Stimulated activated effector memory CD8-positive, alpha-beta T cell treated with anti-CD3 and anti-CD28 coated beads, Interleukin-12 subunit alpha, Interleukin-12 subunit beta, amount 100 ng/mL, for 72 hours (primary cell): Measurements from ENCODE around the gene DHRS12.

Experiments used
- ATAC-seq: fragments of 150-1000 bp; cut with Tn5 transposase; 2 replicates; pipeline ENCODE4 v1.10.0; 2021
- DNase-seq, 2 donors: peaks; one replicate each; pipeline ENCODE4 v3.0.0; 2021 to 2022; ENCODE audit warnings: low spot score in 2 of 2
- H3K27ac Mint-ChIP-seq: one replicate; pipeline ENCODE4 v1.8.0; 2022; ENCODE audit warnings: mild to moderate bottlenecking, mixed read lengths
- H3K36me3 Mint-ChIP-seq: one replicate; pipeline ENCODE4 v1.8.0; 2022; ENCODE audit warnings: mild to moderate bottlenecking, mixed read lengths
- H3K4me1 Mint-ChIP-seq: one replicate; pipeline ENCODE4 v1.8.0; 2022; ENCODE audit warnings: mixed read lengths
- H3K4me3 Mint-ChIP-seq: one replicate; pipeline ENCODE4 v1.8.0; 2022; ENCODE audit warnings: mild to moderate bottlenecking, mixed read lengths
- H3K9me3 Mint-ChIP-seq: one replicate; pipeline ENCODE4 v1.8.0; 2022; ENCODE audit warnings: mixed read lengths

The DHRS12 gene

GRCh38 chr13:51726446-51727193 is 77.3 kb downstream of the DHRS12 start:
- DNase-seq (no peak), ATAC-seq (no peak)
- H3K4me3 Mint-ChIP-seq, result no peak overlapping the region
- no peaks in the 10 kb centered on the region for H3K4me1 Mint-ChIP-seq
- H3K27ac Mint-ChIP-seq, result no peak overlapping the region
- no peaks in the 10 kb centered on the region for H3K9me3 Mint-ChIP-seq
- H3K36me3 Mint-ChIP-seq, result no peaks in the 10 kb centered on the region

GRCh38 chr13:51724721-51725120 is 79.2 kb downstream of the DHRS12 start:
- Mint-ChIP-seq H3K36me3 (no peaks in the 10 kb centered on the region), H3K4me1 (no peaks in the 10 kb centered on the region), H3K27ac (no peak overlapping the region), H3K4me3 (no peak overlapping the region), H3K9me3 (no peaks in the 10 kb centered on the region)
- DNase-seq (no peak), ATAC-seq (no peak)

- DNase-seq, result no peak
- ATAC-seq, result no peak
- H3K36me3 Mint-ChIP-seq, result no peaks in the 10 kb centered on the region
- no peak overlapping the region for H3K4me3 Mint-ChIP-seq
- no peaks in the 10 kb centered on the region for H3K9me3 Mint-ChIP-seq
- H3K27ac Mint-ChIP-seq, result no peak overlapping the region
- H3K4me1 Mint-ChIP-seq, result no peaks in the 10 kb centered on the region
Measured at GRCh38 chr13:51723529-51723928, 80.4 kb downstream of the DHRS12 start.

GRCh38 chr13:51721496-51721895 is 82.5 kb downstream of the DHRS12 start:
- no peak for DNase-seq
- H3K27ac Mint-ChIP-seq, result no peak overlapping the region
- no peaks in the 10 kb centered on the region for H3K4me1 Mint-ChIP-seq
- H3K36me3 Mint-ChIP-seq, result no peaks in the 10 kb centered on the region
- H3K4me3 Mint-ChIP-seq, result no peak overlapping the region
- H3K9me3 Mint-ChIP-seq, result no peaks in the 10 kb centered on the region
- ATAC-seq, result peak; percentile 32

GRCh38 chr13:51719394-51719793 is 84.6 kb downstream of the DHRS12 start:
- DNase-seq (no peak), ATAC-seq (no peak)
- H3K4me3 Mint-ChIP-seq, result no peak overlapping the region
- H3K9me3 Mint-ChIP-seq, result no peaks in the 10 kb centered on the region
- no peaks in the 10 kb centered on the region for H3K4me1 Mint-ChIP-seq
- H3K36me3 Mint-ChIP-seq, result no peaks in the 10 kb centered on the region
- H3K27ac Mint-ChIP-seq, result no peak overlapping the region
